Activated T-helper 2 cell treated with anti-CD3 and anti-CD28 coated beads, Interferon-gamma antibody, Interleukin-2, Interleukin-4, amounts not matched to agents 10 μg/mL and 5 μg/mL and 100 μg/mL, durations not matched to agents 14 hours and 24 hours and 36 hours (primary cell): ENCODE data around the gene RCOR3. TPM values are rescaled to one million over a fixed set of nuclear protein-coding genes. Genes with fewer than 3 reads are reported as not detected.
A peak's percentile ranks its signal among the peaks of the same experiment; 100 is the strongest.
"Not testable (repeated sequence)": the region's sequence is repeated elsewhere in the genome, so short reads cannot be mapped to it uniquely, and the experiment has no call there.

Experiments used
- DNase-seq: peaks from one replicate; pipeline ENCODE4 v3.0.0; 2021; ENCODE audit warnings: low spot score
- H3K27ac Mint-ChIP-seq: one replicate; pipeline ENCODE4 v1.8.0; 2021; ENCODE audit warnings: mixed read lengths
- H3K27me3 Mint-ChIP-seq: one replicate; pipeline ENCODE4 v1.8.0; 2021; ENCODE audit warnings: low read depth, mixed read lengths
- H3K36me3 Mint-ChIP-seq: one replicate; pipeline ENCODE4 v1.8.0; 2021; ENCODE audit warnings: low read depth, mixed read lengths
- H3K4me1 Mint-ChIP-seq: one replicate; pipeline ENCODE4 v1.8.0; 2021; ENCODE audit warnings: low read depth, mixed read lengths
- H3K4me3 Mint-ChIP-seq: one replicate; pipeline ENCODE4 v1.8.0; 2021; ENCODE audit warnings: low read depth, mild to moderate bottlenecking, moderate library complexity, mixed read lengths
- H3K9me3 Mint-ChIP-seq: one replicate; pipeline ENCODE4 v1.8.0; 2021; ENCODE audit warnings: mixed read lengths
- intact Hi-C: fragments of 100-400 bp; cut with micrococcal nuclease; formaldehyde crosslinking; loops from one replicate; pipeline ENCODE4 v1.15.1; 2023
- total RNA-seq: library from RNA; stranded (reverse); gene quantifications from 2 replicates; pipeline ENCODE4 v1.2.3, GENCODE V29; 2022

The RCOR3 gene
- total RNA-seq, 1 donor from 2014 or later = 45.0 TPM

- H3K4me1 Mint-ChIP-seq = peaks cover 40% of the 10 kb centered on the region
- no peaks in the 10 kb centered on the region for H3K27me3 Mint-ChIP-seq
- intact Hi-C loops = loop anchor here (5.0 kb wide), 1 partner anchor 257 kb away; the partner anchor contains the start of gene SLC30A1
- H3K9me3 Mint-ChIP-seq = no peaks in the 10 kb centered on the region
- H3K4me3 Mint-ChIP-seq = no peak overlapping the region
- H3K36me3 Mint-ChIP-seq = peaks cover 4% of the 10 kb centered on the region
- no peak for DNase-seq
- no peak overlapping the region for H3K27ac Mint-ChIP-seq
These were observed 60.7 kb downstream of the RCOR3 start for GRCh38 chr1:211319892-211320291.

- Mint-ChIP-seq H3K4me1 (peaks cover 48% of the 10 kb centered on the region), H3K36me3 (peaks cover 4% of the 10 kb centered on the region), H3K4me3 (no peak overlapping the region), H3K27me3 (no peaks in the 10 kb centered on the region), H3K9me3 (no peaks in the 10 kb centered on the region), H3K27ac (peak overlapping the region; percentile 14)
- no peak for DNase-seq
- intact Hi-C loops = loop anchor here (5.0 kb wide), 1 partner anchor 256 kb away; the partner anchor contains the start of gene SLC30A1
These were observed 61.8 kb downstream of the RCOR3 start for GRCh38 chr1:211320980-211321379.

GRCh38 chr1:211321646-211322045 lies 62.5 kb downstream of the RCOR3 start:
- H3K4me3 Mint-ChIP-seq, DNase-seq, H3K27me3 Mint-ChIP-seq, H3K9me3 Mint-ChIP-seq, H3K36me3 Mint-ChIP-seq: not testable (repeated sequence)
- intact Hi-C loops = loop anchor here (2.0 to 5.0 kb wide), 4 partner anchors 25 to 875 kb away; partner anchors contain the start of gene SLC30A1
- Mint-ChIP-seq H3K4me1 (peaks cover 52% of the 10 kb centered on the region), H3K27ac (peak overlapping the region; percentile 74)

- Mint-ChIP-seq H3K4me1 (peaks cover 57% of the 10 kb centered on the region), H3K27me3 (no peaks in the 10 kb centered on the region), H3K9me3 (no peaks in the 10 kb centered on the region), H3K4me3 (no peak overlapping the region), H3K36me3 (peaks cover 13% of the 10 kb centered on the region), H3K27ac (peak overlapping the region; percentile 74)
- DNase-seq = peak; percentile 59
- intact Hi-C loops = loop anchor here (1.0 to 5.0 kb wide), 11 partner anchors 18 to 877 kb away; partner anchors contain the start of genes RCOR3 and SLC30A1
These were observed 64.2 kb downstream of the RCOR3 start for GRCh38 chr1:211323156-211324063.

GRCh38 chr1:211324992-211325775 lies 66.0 kb downstream of the RCOR3 start:
- no peaks in the 10 kb centered on the region for H3K27me3 Mint-ChIP-seq
- intact Hi-C loops = loop anchor here (1.0 to 5.0 kb wide), 3 partner anchors 252 to 507 kb away; partner anchors contain the start of genes LPGAT1 and SLC30A1
- H3K4me1 Mint-ChIP-seq = peaks cover 69% of the 10 kb centered on the region
- H3K27ac Mint-ChIP-seq = peak overlapping the region; percentile 96
- peak overlapping the region; percentile 87 for H3K4me3 Mint-ChIP-seq
- no peaks in the 10 kb centered on the region for H3K9me3 Mint-ChIP-seq
- DNase-seq = no peak
- peaks cover 23% of the 10 kb centered on the region for H3K36me3 Mint-ChIP-seq

- DNase-seq = no peak
These were observed 67.0 kb downstream of the RCOR3 start for GRCh38 chr1:211326140-211326527.

GRCh38 chr1:211326528-211327345 lies 67.6 kb downstream of the RCOR3 start, which contains the start of gene TRAF5:
Gene TRAF5 (plus strand): TSS chr1:211326833. CDS start chr1:211353240, 26,407 bp downstream.
- Mint-ChIP-seq H3K9me3 (no peaks in the 10 kb centered on the region), H3K27ac (peak within 1 kb of the TSS; percentile 96), H3K27me3 (no peaks in the 10 kb centered on the region), H3K36me3 (peaks cover 36% of the 10 kb centered on the region), H3K4me1 (peaks cover 76% of the 10 kb centered on the region), H3K4me3 (peak within 1 kb of the TSS; percentile 92)
- intact Hi-C loops = loop anchor here (5.0 kb wide), 1 partner anchor 506 kb away; the partner anchor contains the start of gene LPGAT1
- peak; percentile 46 for DNase-seq

More at GRCh38 chr1:211326140-211326527, 67.0 kb downstream of the RCOR3 start:
- Mint-ChIP-seq H3K36me3 (peaks cover 33% of the 10 kb centered on the region), H3K27me3 (no peaks in the 10 kb centered on the region), H3K4me1 (peaks cover 74% of the 10 kb centered on the region), H3K27ac (peak overlapping the region; percentile 96), H3K4me3 (peak overlapping the region; percentile 87), H3K9me3 (no peaks in the 10 kb centered on the region)
- intact Hi-C loops = loop anchor here (5.0 kb wide), 1 partner anchor 506 kb away; the partner anchor contains the start of gene LPGAT1

GRCh38 chr1:211327346-211327921 lies 68.3 kb downstream of the RCOR3 start:
- Mint-ChIP-seq H3K27me3 (no peaks in the 10 kb centered on the region), H3K36me3 (peaks cover 39% of the 10 kb centered on the region), H3K9me3 (no peaks in the 10 kb centered on the region), H3K4me1 (peaks cover 74% of the 10 kb centered on the region), H3K27ac (peak overlapping the region; percentile 93), H3K4me3 (peak overlapping the region; percentile 92)
- peak; percentile 34 for DNase-seq
- intact Hi-C loops = loop anchor here (5.0 kb wide), 1 partner anchor 505 kb away; the partner anchor contains the start of gene LPGAT1

GRCh38 chr1:211328084-211328694 lies 69.0 kb downstream of the RCOR3 start:
- no peak for DNase-seq
- peaks cover 73% of the 10 kb centered on the region for H3K4me1 Mint-ChIP-seq
- H3K27me3 Mint-ChIP-seq = no peaks in the 10 kb centered on the region
- no peaks in the 10 kb centered on the region for H3K9me3 Mint-ChIP-seq
- intact Hi-C loops = loop anchor here (5.0 kb wide), 1 partner anchor 504 kb away; the partner anchor contains the start of gene LPGAT1
- peak overlapping the region; percentile 92 for H3K4me3 Mint-ChIP-seq
- H3K27ac Mint-ChIP-seq = peak overlapping the region; percentile 93
- peaks cover 43% of the 10 kb centered on the region for H3K36me3 Mint-ChIP-seq

- DNase-seq = no peak
- intact Hi-C loops = loop anchor here (5.0 kb wide), 1 partner anchor 503 kb away; the partner anchor contains the start of gene LPGAT1
These were observed 69.8 kb downstream of the RCOR3 start for GRCh38 chr1:211328866-211329475.

More at GRCh38 chr1:211328866-211329475, 69.8 kb downstream of the RCOR3 start:
- Mint-ChIP-seq H3K27ac (peak overlapping the region; percentile 35), H3K9me3 (no peaks in the 10 kb centered on the region), H3K4me1 (peaks cover 70% of the 10 kb centered on the region), H3K27me3 (no peaks in the 10 kb centered on the region), H3K36me3 (peaks cover 43% of the 10 kb centered on the region), H3K4me3 (peak overlapping the region; percentile 92)
